Mesothelial cell of epicardium (in vitro differentiated cells): ENCODE results near the gene NTRK1. TPM values are rescaled to one million over a fixed set of nuclear protein-coding genes. Genes with fewer than 3 reads are reported as not detected.

Source experiments
- DNase-seq, 2 experiments: peaks; one replicate each; pipeline ENCODE4 v3.0.0; 2021; ENCODE audit warnings: low spot score in 2 of 2; ENCODE audit not compliant: unreplicated experiment in 2 of 2
- H3K27ac Mint-ChIP-seq: 2 replicates; pipeline ENCODE4 v1.8.0; 2021; ENCODE audit warnings: mixed read lengths
- H3K27me3 Mint-ChIP-seq: 2 replicates; pipeline ENCODE4 v1.8.0; 2021; ENCODE audit warnings: low read depth, mixed read lengths
- H3K36me3 Mint-ChIP-seq: 2 replicates; pipeline ENCODE4 v1.8.0; 2021; ENCODE audit warnings: mixed read lengths
- H3K4me1 Mint-ChIP-seq: 2 replicates; pipeline ENCODE4 v1.8.0; 2021; ENCODE audit warnings: mixed read lengths
- H3K4me3 Mint-ChIP-seq: 2 replicates; pipeline ENCODE4 v1.8.0; 2021; ENCODE audit warnings: mild to moderate bottlenecking, moderate library complexity, mixed read lengths
- H3K9me3 Mint-ChIP-seq: 2 replicates; pipeline ENCODE4 v1.8.0; 2021; ENCODE audit warnings: mixed read lengths
- CTCF ChIP-seq: fragments of 200-600 bp; sonication (generic); IDR thresholded peaks from one replicate; pipeline ENCODE4 v1.5.0; 2021; ENCODE audit warnings: antibody characterized with exemption; ENCODE audit not compliant: unreplicated experiment
- total RNA-seq: library from RNA; stranded (reverse); gene quantifications from 3 replicates; pipeline ENCODE4 v1.2.1, GENCODE V29; 2021

The NTRK1 gene
- total RNA-seq, 1 donor from 2014 or later: 1.2 TPM

- H3K4me3 Mint-ChIP-seq: peak within 1 kb of the TSS; percentile 59
- peaks cover 74% of the 10 kb centered on the region for H3K27me3 Mint-ChIP-seq
- no peaks in the 10 kb centered on the region for H3K9me3 Mint-ChIP-seq
- H3K27ac Mint-ChIP-seq: no peak within 1 kb of the TSS
- no peak for TF ChIP-seq CTCF
- peaks cover 39% of the 10 kb centered on the region for H3K4me1 Mint-ChIP-seq
- H3K36me3 Mint-ChIP-seq: no peaks in the 10 kb centered on the region
- no peak for DNase-seq
Measured at GRCh38 chr1:156858959-156859522, 1.6 kb upstream of the NTRK1 start, which contains the start of gene INSRR. Gene INSRR (minus strand): TSS chr1:156859117. CDS start chr1:156858621, 496 bp downstream.

GRCh38 chr1:156859523-156860112, 1.0 kb upstream of the NTRK1 start:
- no peak for DNase-seq
- peak overlapping the region; percentile 59 for H3K4me3 Mint-ChIP-seq
- H3K27ac Mint-ChIP-seq: no peak overlapping the region
- H3K36me3 Mint-ChIP-seq: no peaks in the 10 kb centered on the region
- TF ChIP-seq CTCF: no peak
- H3K9me3 Mint-ChIP-seq: no peaks in the 10 kb centered on the region
- peaks cover 70% of the 10 kb centered on the region for H3K27me3 Mint-ChIP-seq
- H3K4me1 Mint-ChIP-seq: peaks cover 42% of the 10 kb centered on the region

GRCh38 chr1:156860113-156860627, 495 bp upstream of the NTRK1 start:
- no peaks in the 10 kb centered on the region for H3K36me3 Mint-ChIP-seq
- no peak overlapping the region for H3K27ac Mint-ChIP-seq
- H3K4me3 Mint-ChIP-seq: peak overlapping the region; percentile 59

GRCh38 chr1:156862584-156862983, 1.9 kb downstream of the NTRK1 start:
- Mint-ChIP-seq H3K27ac (no peak overlapping the region), H3K9me3 (no peaks in the 10 kb centered on the region), H3K4me3 (no peak overlapping the region), H3K36me3 (no peaks in the 10 kb centered on the region), H3K27me3 (peaks cover 50% of the 10 kb centered on the region), H3K4me1 (peaks cover 50% of the 10 kb centered on the region)
- DNase-seq: no peak
- no peak for TF ChIP-seq CTCF

More at GRCh38 chr1:156860113-156860627, 495 bp upstream of the NTRK1 start:
- Mint-ChIP-seq H3K9me3 (no peaks in the 10 kb centered on the region), H3K27me3 (peaks cover 66% of the 10 kb centered on the region), H3K4me1 (peaks cover 42% of the 10 kb centered on the region)
- peak; percentile 62 for TF ChIP-seq CTCF
- DNase-seq: peak in 1 of 2 experiments; percentile 61

- peaks cover 50% of the 10 kb centered on the region for H3K4me1 Mint-ChIP-seq
- no peak for DNase-seq
- H3K9me3 Mint-ChIP-seq: no peaks in the 10 kb centered on the region
- H3K27ac Mint-ChIP-seq: no peak overlapping the region
- no peak overlapping the region for H3K4me3 Mint-ChIP-seq
- no peaks in the 10 kb centered on the region for H3K36me3 Mint-ChIP-seq
- H3K27me3 Mint-ChIP-seq: peaks cover 47% of the 10 kb centered on the region
- no peak for TF ChIP-seq CTCF
Measured at GRCh38 chr1:156862997-156863599, 2.4 kb downstream of the NTRK1 start.
